Ishikawa (cell line): ENCODE results near the gene GALNT11.

Source experiments
- CEBPB ChIP-seq: IDR thresholded peaks from 2 replicates; pipeline ENCODE4 v1.6.1; 2012
- CREB1 ChIP-seq: IDR thresholded peaks from 2 replicates; pipeline ENCODE4 v1.6.1; 2012; ENCODE audit warnings: low read depth
- EGR1 ChIP-seq: IDR thresholded peaks from 2 replicates; pipeline ENCODE4 v1.6.1; 2012
- EP300 ChIP-seq: IDR thresholded peaks from 2 replicates; pipeline ENCODE4 v1.6.1; 2012; ENCODE audit warnings: borderline replicate concordance
- FOXM1 ChIP-seq: IDR thresholded peaks from 2 replicates; pipeline ENCODE4 v1.6.1; 2012; ENCODE audit warnings: low read depth, borderline replicate concordance
- NFIC ChIP-seq: IDR thresholded peaks from 2 replicates; pipeline ENCODE4 v1.6.1; 2012
- RAD21 ChIP-seq: IDR thresholded peaks from 2 replicates; pipeline ENCODE4 v1.6.1; 2012; ENCODE audit warnings: low read depth
- TAF1 ChIP-seq: IDR thresholded peaks from 2 replicates; pipeline ENCODE4 v1.6.1; 2012; ENCODE audit warnings: low read depth, mild to moderate bottlenecking
- TCF12 ChIP-seq: IDR thresholded peaks from 2 replicates; pipeline ENCODE4 v1.6.1; 2012; ENCODE audit warnings: low read depth
- TEAD4 ChIP-seq: IDR thresholded peaks from 2 replicates; pipeline ENCODE4 v1.6.1; 2012
- YY1 ChIP-seq: IDR thresholded peaks from 2 replicates; pipeline ENCODE4 v1.6.1; 2012; ENCODE audit warnings: low read depth
- ZBTB7A ChIP-seq: IDR thresholded peaks from 2 replicates; pipeline ENCODE4 v1.6.1; 2012; ENCODE audit warnings: low read depth
- TF ChIP-seq, protein P1 (sequence below): IDR thresholded peaks from 2 replicates; pipeline ENCODE4 v1.6.1; 2012
- TF ChIP-seq, protein P2 (sequence below): IDR thresholded peaks from 2 replicates; pipeline ENCODE4 v1.6.1; 2012; ENCODE audit warnings: low read depth, mild to moderate bottlenecking
- TF ChIP-seq, protein P3 (sequence below): IDR thresholded peaks from 2 replicates; pipeline ENCODE4 v1.6.1; 2012

The GALNT11 gene

DNA sequence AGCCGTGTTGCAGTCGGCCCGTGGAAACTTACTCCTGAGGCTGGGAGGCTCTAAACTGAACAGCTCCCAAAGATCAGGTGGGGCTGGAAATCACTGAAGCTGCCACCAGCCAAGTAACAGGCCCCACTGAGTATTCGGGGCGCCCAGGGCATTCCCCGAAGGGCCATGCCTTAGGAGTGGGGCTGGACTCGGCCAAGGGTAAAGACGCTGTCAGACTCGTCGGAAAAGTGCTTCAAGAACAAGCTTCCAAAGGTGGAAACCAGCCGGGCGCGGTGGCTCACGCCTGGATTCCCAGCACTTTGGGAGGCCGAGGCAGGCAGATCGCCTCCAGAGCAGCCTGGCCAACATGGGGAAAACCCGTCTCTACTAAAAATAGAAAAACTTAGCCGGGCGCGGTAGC, 102.8 kb downstream of the GALNT11 start:
- TF ChIP-seq CREB1 = no peak
- no peak for TF ChIP-seq EGR1
- no peak for TF ChIP-seq TAF1
- no peak for TF ChIP-seq TEAD4
- no peak for TF ChIP-seq RAD21
- TF ChIP-seq, protein P1, sequence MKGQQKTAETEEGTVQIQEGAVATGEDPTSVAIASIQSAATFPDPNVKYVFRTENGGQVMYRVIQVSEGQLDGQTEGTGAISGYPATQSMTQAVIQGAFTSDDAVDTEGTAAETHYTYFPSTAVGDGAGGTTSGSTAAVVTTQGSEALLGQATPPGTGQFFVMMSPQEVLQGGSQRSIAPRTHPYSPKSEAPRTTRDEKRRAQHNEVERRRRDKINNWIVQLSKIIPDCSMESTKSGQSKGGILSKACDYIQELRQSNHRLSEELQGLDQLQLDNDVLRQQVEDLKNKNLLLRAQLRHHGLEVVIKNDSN = no peak
- no peak for TF ChIP-seq TCF12
- TF ChIP-seq NFIC = no peak
- TF ChIP-seq FOXM1 = no peak
- no peak for TF ChIP-seq ZBTB7A
- TF ChIP-seq CEBPB = no peak
- TF ChIP-seq, protein P2, sequence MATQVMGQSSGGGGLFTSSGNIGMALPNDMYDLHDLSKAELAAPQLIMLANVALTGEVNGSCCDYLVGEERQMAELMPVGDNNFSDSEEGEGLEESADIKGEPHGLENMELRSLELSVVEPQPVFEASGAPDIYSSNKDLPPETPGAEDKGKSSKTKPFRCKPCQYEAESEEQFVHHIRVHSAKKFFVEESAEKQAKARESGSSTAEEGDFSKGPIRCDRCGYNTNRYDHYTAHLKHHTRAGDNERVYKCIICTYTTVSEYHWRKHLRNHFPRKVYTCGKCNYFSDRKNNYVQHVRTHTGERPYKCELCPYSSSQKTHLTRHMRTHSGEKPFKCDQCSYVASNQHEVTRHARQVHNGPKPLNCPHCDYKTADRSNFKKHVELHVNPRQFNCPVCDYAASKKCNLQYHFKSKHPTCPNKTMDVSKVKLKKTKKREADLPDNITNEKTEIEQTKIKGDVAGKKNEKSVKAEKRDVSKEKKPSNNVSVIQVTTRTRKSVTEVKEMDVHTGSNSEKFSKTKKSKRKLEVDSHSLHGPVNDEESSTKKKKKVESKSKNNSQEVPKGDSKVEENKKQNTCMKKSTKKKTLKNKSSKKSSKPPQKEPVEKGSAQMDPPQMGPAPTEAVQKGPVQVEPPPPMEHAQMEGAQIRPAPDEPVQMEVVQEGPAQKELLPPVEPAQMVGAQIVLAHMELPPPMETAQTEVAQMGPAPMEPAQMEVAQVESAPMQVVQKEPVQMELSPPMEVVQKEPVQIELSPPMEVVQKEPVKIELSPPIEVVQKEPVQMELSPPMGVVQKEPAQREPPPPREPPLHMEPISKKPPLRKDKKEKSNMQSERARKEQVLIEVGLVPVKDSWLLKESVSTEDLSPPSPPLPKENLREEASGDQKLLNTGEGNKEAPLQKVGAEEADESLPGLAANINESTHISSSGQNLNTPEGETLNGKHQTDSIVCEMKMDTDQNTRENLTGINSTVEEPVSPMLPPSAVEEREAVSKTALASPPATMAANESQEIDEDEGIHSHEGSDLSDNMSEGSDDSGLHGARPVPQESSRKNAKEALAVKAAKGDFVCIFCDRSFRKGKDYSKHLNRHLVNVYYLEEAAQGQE = no peak

DNA sequence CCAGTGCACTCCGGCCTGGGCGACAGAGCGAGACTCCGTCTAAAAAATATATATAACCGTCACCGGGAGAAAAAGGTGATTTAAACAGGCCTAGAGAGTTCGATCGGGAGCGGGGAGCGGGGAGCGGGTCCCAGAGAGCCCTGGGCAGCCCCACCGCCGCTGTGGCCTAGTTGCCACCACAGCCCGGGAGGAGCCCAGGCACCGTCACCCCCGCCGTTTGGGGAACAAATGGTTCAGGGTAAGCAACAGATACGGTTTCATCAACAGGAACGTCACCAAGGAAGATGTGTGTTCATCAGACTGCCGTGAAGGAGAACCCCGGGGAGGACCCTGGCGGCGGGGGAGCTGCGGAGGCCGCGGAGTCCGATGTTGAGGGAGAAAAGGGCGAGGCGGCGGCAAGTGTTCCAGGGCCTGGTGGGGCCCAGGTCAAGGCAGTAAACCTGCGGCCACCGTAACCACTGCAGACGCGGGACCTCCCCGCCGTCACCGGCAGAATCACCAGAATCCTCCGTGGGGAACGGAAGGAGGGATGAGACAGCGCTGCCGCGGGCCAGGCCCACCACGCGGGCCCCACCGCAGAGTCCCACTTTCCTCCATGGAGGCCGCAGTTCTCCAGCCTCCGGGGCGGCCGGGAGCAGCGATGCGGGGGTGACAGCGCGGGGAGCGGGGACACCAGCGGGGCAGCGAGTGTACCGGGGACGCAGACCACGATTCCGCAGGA, 103.4 kb downstream of the GALNT11 start:
- TF ChIP-seq ZBTB7A (no peak), NFIC (no peak), TEAD4 (no peak), EP300 (no peak), YY1 (no peak), FOXM1 (no peak), CEBPB (no peak), TCF12 (no peak)
- TF ChIP-seq, protein P2 = no peak

DNA sequence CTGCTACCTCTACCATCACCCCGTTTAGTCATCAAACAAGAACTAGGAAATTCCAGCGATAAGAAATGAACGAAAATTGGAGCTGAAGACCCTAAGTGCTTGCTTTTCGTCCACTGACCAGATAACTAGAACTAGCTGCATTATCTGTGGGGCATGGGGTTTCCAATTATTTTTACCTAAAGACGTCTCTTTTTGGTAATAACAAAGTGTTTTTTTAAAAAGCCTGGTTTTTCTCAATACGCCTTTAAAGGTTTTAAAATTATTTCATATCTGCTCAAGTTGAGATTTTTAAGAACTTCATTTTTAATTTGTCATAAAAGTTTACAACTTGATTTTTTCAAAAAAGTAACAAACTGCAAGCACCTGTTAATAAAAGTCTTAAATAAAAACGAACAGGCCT, 104.2 kb downstream of the GALNT11 start:
- TF ChIP-seq, protein P3, sequence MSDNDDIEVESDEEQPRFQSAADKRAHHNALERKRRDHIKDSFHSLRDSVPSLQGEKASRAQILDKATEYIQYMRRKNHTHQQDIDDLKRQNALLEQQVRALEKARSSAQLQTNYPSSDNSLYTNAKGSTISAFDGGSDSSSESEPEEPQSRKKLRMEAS = no peak
- TF ChIP-seq EGR1 (no peak), CREB1 (no peak), TEAD4 (no peak), TCF12 (no peak), EP300 (no peak), NFIC (no peak), ZBTB7A (no peak), RAD21 (no peak), YY1 (no peak), FOXM1 (no peak), TAF1 (no peak)
- TF ChIP-seq, protein P1 = no peak

DNA sequence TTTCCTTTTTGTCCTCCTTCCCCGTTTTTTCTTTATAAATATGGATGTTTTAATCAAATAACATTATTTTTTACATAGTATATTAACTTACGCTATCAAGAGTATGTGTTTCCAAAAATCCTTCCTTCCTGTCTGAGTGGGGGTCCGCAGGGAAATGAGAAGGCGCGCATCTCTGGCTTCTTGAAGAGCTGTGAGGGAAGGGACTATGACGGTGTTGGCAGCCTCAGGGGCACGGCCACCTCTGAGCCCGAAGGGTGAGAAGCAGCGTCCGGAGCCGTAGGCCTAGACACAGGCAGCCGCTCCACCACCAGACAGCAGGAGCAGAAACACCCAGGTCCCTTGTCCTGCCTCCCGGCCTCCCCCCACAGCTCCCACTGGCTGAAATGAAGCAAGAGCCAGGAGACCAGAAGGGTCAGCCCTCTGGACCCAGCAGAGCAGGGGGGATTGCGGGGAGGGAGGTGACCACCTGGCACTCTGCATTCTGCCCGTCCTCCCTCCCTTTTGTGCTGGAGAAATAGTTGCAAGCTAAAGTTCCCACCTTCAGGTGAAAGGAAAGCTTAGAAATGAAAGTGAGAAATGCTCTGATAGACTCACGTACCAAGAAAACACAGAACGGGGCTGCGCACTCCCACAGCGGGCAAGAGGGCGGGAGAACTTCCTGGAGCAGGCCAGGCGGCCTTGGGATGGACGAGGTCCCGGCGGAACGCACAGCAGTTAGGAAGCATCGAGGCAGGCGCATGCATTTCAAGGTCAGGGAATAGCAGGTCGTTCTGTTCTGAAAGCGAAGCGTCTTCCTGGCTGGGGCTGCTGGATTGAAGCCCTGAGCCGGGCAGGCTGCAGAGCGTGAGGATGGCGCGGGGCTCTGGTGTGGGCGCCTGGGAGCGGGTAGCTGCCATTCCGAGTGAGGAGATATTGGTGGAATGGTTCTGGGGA, 105.5 kb downstream of the GALNT11 start:
- TF ChIP-seq FOXM1 = no peak
- TF ChIP-seq CREB1 = no peak
- no peak for TF ChIP-seq EGR1
- no peak for TF ChIP-seq EP300
- TF ChIP-seq RAD21 = no peak
- no peak for TF ChIP-seq TAF1
- no peak for TF ChIP-seq CEBPB
- TF ChIP-seq NFIC = no peak
- TF ChIP-seq, protein P2 = no peak
- TF ChIP-seq, protein P3 = no peak
